SW 1271 (cell line): ENCODE measurements around the gene HTR7.
A peak's percentile ranks its signal among the peaks of the same experiment; 100 is the strongest.

Experiments used
- DNase-seq, 2 experiments: peaks; one replicate each; lab custom pipeline; 2025; lab: John Stamatoyannopoulos, UW

HTR7 gene

GRCh38 chr10:90804354-90804753 lies 53.5 kb downstream of the HTR7 start:
- DNase-seq = no peak

- DNase-seq = no peak
These were observed 56.2 kb downstream of the HTR7 start for GRCh38 chr10:90801608-90802007.

GRCh38 chr10:90800232-90800796 lies 57.5 kb downstream of the HTR7 start:
- DNase-seq = no peak

GRCh38 chr10:90799172-90799571 lies 58.7 kb downstream of the HTR7 start:
- DNase-seq = no peak

- no peak for DNase-seq
These were observed 59.4 kb downstream of the HTR7 start for GRCh38 chr10:90798482-90798881.

- no peak for DNase-seq
These were observed 67.4 kb downstream of the HTR7 start for GRCh38 chr10:90790422-90790821.

- DNase-seq = no peak
These were observed 68.9 kb downstream of the HTR7 start for GRCh38 chr10:90788968-90789367.

GRCh38 chr10:90788199-90788491 lies 69.7 kb downstream of the HTR7 start:
- no peak for DNase-seq

- DNase-seq = peak in 1 of 2 experiments; percentile 19
These were observed 70.2 kb downstream of the HTR7 start for GRCh38 chr10:90787393-90788198.

GRCh38 chr10:90785782-90786181 lies 72.1 kb downstream of the HTR7 start:
- DNase-seq = no peak

GRCh38 chr10:90784771-90785170 lies 73.1 kb downstream of the HTR7 start:
- no peak for DNase-seq

- no peak for DNase-seq
These were observed 77.4 kb downstream of the HTR7 start for GRCh38 chr10:90780488-90780887.

GRCh38 chr10:90779548-90779947 lies 78.3 kb downstream of the HTR7 start:
- no peak for DNase-seq

GRCh38 chr10:90777621-90778020 lies 80.2 kb downstream of the HTR7 start:
- no peak for DNase-seq

GRCh38 chr10:90775351-90776028 lies 82.3 kb downstream of the HTR7 start:
- DNase-seq = no peak

- no peak for DNase-seq
These were observed 87.6 kb downstream of the HTR7 start for GRCh38 chr10:90769946-90770841.

- peak in 1 of 2 experiments; percentile 32 for DNase-seq
These were observed 106.5 kb downstream of the HTR7 start for GRCh38 chr10:90751107-90751997.

GRCh38 chr10:90746829-90747228 lies 111.0 kb downstream of the HTR7 start:
- DNase-seq = no peak

GRCh38 chr10:90745565-90745964 lies 112.3 kb downstream of the HTR7 start:
- no peak for DNase-seq

GRCh38 chr10:90743291-90743690 lies 114.5 kb downstream of the HTR7 start:
- DNase-seq = no peak

- peak; percentile 11 to 67 for DNase-seq
These were observed 115.8 kb downstream of the HTR7 start for GRCh38 chr10:90741926-90742565.
